Upper lobe of right lung (tissue), 1 donor: Measurements from ENCODE around the gene CDH15. TPM values are rescaled to one million over a fixed set of nuclear protein-coding genes. Genes with fewer than 3 reads are reported as not detected.

Experiments used
- ATAC-seq: fragments of 200-7000 bp; cut with Tn5 transposase; one replicate; pipeline ENCODE4 v1.9.1; 2020; ENCODE audit warnings: mild to moderate bottlenecking, moderate library complexity
- DNase-seq: peaks from one replicate; pipeline ENCODE4 v3.0.0-alpha.2; 2020
- H3K27ac ChIP-seq: fragments of 200-600 bp; one replicate; pipeline ENCODE4 v1.8.0; 2022
- H3K27me3 ChIP-seq: fragments of 200-600 bp; one replicate; pipeline ENCODE4 v1.8.0; 2022; ENCODE audit warnings: mild to moderate bottlenecking
- H3K36me3 ChIP-seq: fragments of 200-600 bp; one replicate; pipeline ENCODE4 v1.8.0; 2022
- H3K4me1 ChIP-seq: fragments of 200-600 bp; one replicate; pipeline ENCODE4 v1.8.0; 2022
- H3K4me3 ChIP-seq: fragments of 200-600 bp; one replicate; pipeline ENCODE4 v1.8.0; 2022; ENCODE audit warnings: mild to moderate bottlenecking
- H3K9me3 ChIP-seq: fragments of 200-600 bp; one replicate; pipeline ENCODE4 v1.8.0; 2022
- CTCF ChIP-seq: fragments of 200-600 bp; IDR thresholded peaks from one replicate; pipeline ENCODE4 v1.8.0; 2022; ENCODE audit warnings: antibody characterized with exemption
- intact Hi-C: fragments of 100-400 bp; cut with DNase I; formaldehyde crosslinking; loops from one replicate; pipeline ENCODE4 v1.11.0; 2022
- total RNA-seq: library from RNA; stranded (reverse); fragmentation: NEBNext Ultra II Directional; extraction: Animal tissue kit (Norgen Biotek cat#: 25700); gene quantifications from one replicate; pipeline ENCODE4 v1.2.1, GENCODE V29; 2021
- donor health status: DM: no; HTN: yes; CAD: no; lungs with severe emphysema.

Gene CDH15
- total RNA-seq, 1 donor from 2014 or later = 0.43 TPM

- DNase-seq (no peak), ATAC-seq (no peak)
- peaks cover 9% of the 10 kb centered on the region for H3K27me3 ChIP-seq
- no peaks in the 10 kb centered on the region for H3K9me3 ChIP-seq
- intact Hi-C loops = no loop called here
- no peaks in the 10 kb centered on the region for H3K36me3 ChIP-seq
- peaks cover 11% of the 10 kb centered on the region for H3K4me1 ChIP-seq
- H3K4me3 ChIP-seq = no peak overlapping the region
- no peak for TF ChIP-seq CTCF
- H3K27ac ChIP-seq = no peak overlapping the region
Measured at GRCh38 chr16:89175280-89176146, 4.0 kb downstream of the CDH15 start.

DNA sequence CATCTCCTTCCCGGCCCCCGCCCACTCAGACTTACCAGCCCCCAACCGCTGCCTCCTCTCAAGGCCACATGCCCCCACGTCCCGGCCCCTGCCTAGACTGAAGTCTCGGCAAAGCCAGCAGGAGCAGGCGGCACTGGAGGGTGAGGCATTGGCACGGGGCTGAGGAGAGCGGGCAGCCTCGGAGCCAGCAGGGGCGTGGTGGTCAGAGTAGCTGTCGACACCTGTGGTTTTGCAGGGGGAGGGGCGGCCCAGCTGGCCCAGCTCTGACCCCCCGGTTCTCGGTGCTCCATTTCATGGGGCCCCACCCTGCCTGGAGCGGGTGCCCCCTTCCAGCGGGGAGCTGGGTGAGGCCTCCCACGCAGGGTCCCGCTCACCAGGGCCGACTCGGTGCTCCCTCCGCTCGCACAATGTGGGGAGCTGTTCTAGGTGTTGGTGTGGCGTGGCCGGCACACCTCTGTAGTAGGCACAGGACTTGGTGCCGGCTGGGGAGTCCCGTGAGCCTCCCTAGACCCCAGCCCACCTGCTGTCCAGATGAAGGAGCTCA lies 4.7 kb downstream of the CDH15 start:
- Histone ChIP-seq H3K4me1 (peaks cover 4% of the 10 kb centered on the region), H3K27ac (no peak overlapping the region), H3K9me3 (no peaks in the 10 kb centered on the region), H3K4me3 (no peak overlapping the region), H3K36me3 (no peaks in the 10 kb centered on the region), H3K27me3 (peaks cover 13% of the 10 kb centered on the region)
- intact Hi-C loops = no loop called here
- no peak for ATAC-seq
- no peak for TF ChIP-seq CTCF
- DNase-seq = no peak

GRCh38 chr16:89176717-89177116 lies 5.2 kb downstream of the CDH15 start:
- peaks cover 16% of the 10 kb centered on the region for H3K27me3 ChIP-seq
- no peaks in the 10 kb centered on the region for H3K9me3 ChIP-seq
- no peak overlapping the region for H3K4me3 ChIP-seq
- DNase-seq (no peak), ATAC-seq (no peak)
- peaks cover 1% of the 10 kb centered on the region for H3K4me1 ChIP-seq
- intact Hi-C loops = no loop called here
- no peak overlapping the region for H3K27ac ChIP-seq
- H3K36me3 ChIP-seq = no peaks in the 10 kb centered on the region
- no peak for TF ChIP-seq CTCF

GRCh38 chr16:89177501-89177900 lies 6.0 kb downstream of the CDH15 start:
- Histone ChIP-seq H3K4me1 (no peaks in the 10 kb centered on the region), H3K9me3 (no peaks in the 10 kb centered on the region), H3K4me3 (no peak overlapping the region), H3K27me3 (peaks cover 19% of the 10 kb centered on the region), H3K27ac (no peak overlapping the region), H3K36me3 (no peaks in the 10 kb centered on the region)
- intact Hi-C loops = no loop called here
- no peak for ATAC-seq
- DNase-seq = no peak
- no peak for TF ChIP-seq CTCF

GRCh38 chr16:89178453-89179147 lies 7.1 kb downstream of the CDH15 start:
- TF ChIP-seq CTCF = no peak
- ATAC-seq (no peak), DNase-seq (no peak)
- no peaks in the 10 kb centered on the region for H3K36me3 ChIP-seq
- no peaks in the 10 kb centered on the region for H3K4me1 ChIP-seq
- peaks cover 24% of the 10 kb centered on the region for H3K27me3 ChIP-seq
- H3K27ac ChIP-seq = no peak overlapping the region
- no peaks in the 10 kb centered on the region for H3K9me3 ChIP-seq
- H3K4me3 ChIP-seq = no peak overlapping the region
- intact Hi-C loops = no loop called here
